ENCODE measurements around the gene F2R. TPM values are rescaled to one million over a fixed set of nuclear protein-coding genes. Genes with fewer than 3 reads are reported as not detected.
A peak's percentile ranks its signal among the peaks of the same experiment; 100 is the strongest.

Gene F2R
- total RNA-seq: 18.6 TPM
- long read RNA-seq, transcript F2R-201 (2 exons, 3,821 nt): major isoform, 19 of 26 reads
- long read RNA-seq, partial matches to known transcripts: 6 of 26 reads
- long read RNA-seq, other reads (novel, unspliced or antisense): 1 of 26 reads

DNA sequence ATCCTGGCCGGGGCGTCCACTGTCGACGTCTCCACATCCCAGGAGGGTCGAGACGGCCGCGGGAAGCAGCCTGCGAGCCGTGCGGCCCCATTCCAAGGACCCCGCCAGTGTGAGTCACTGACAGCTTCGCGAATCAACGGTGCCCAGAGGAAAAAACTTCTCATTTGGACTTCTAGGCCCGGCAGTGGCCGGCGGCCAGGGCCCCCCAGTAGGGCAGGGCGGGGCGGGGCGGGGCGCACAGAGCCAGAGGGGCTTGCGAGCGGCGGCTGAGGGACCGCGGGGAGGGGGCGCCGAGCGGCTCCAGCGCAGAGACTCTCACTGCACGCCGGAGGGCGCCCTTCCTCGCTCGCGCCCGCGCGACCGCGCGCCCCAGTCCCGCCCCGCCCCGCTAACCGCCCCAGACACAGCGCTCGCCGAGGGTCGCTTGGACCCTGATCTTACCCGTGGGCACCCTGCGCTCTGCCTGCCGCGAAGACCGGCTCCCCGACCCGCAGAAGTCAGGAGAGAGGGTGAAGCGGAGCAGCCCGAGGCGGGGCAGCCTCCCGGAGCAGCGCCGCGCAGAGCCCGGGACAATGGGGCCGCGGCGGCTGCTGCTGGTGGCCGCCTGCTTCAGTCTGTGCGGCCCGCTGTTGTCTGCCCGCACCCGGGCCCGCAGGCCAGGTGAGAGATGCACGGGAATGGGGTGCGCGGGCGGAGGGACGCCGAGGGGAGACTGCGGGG is at the start of gene F2R:
TSS of gene F2R (plus strand) at position 391 of the 720 bp plus-strand sequence. CDS start at position 573, 182 bp downstream.
- H3K27me3 ChIP-seq (ENCODE audit: low read depth): peaks cover 33% of the 10 kb centered on the region
- H3K4me1 ChIP-seq: peaks cover 31% of the 10 kb centered on the region
- peak within 1 kb of the TSS; percentile 79 for H3K27ac ChIP-seq
- ATAC-seq (peak; percentile 88 to 91), DNase-seq (peak; percentile 61)
- TF ChIP-seq, protein P1, sequence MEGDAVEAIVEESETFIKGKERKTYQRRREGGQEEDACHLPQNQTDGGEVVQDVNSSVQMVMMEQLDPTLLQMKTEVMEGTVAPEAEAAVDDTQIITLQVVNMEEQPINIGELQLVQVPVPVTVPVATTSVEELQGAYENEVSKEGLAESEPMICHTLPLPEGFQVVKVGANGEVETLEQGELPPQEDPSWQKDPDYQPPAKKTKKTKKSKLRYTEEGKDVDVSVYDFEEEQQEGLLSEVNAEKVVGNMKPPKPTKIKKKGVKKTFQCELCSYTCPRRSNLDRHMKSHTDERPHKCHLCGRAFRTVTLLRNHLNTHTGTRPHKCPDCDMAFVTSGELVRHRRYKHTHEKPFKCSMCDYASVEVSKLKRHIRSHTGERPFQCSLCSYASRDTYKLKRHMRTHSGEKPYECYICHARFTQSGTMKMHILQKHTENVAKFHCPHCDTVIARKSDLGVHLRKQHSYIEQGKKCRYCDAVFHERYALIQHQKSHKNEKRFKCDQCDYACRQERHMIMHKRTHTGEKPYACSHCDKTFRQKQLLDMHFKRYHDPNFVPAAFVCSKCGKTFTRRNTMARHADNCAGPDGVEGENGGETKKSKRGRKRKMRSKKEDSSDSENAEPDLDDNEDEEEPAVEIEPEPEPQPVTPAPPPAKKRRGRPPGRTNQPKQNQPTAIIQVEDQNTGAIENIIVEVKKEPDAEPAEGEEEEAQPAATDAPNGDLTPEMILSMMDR (IDR thresholded peaks at IDR 0.05): peak; percentile 57
- intact Hi-C loops (cut with DNase I): no loop called here
- H3K36me3 ChIP-seq: no peaks in the 10 kb centered on the region
- H3K9me3 ChIP-seq: no peaks in the 10 kb centered on the region
- H3K4me3 ChIP-seq: peak within 1 kb of the TSS; percentile 72

DNA sequence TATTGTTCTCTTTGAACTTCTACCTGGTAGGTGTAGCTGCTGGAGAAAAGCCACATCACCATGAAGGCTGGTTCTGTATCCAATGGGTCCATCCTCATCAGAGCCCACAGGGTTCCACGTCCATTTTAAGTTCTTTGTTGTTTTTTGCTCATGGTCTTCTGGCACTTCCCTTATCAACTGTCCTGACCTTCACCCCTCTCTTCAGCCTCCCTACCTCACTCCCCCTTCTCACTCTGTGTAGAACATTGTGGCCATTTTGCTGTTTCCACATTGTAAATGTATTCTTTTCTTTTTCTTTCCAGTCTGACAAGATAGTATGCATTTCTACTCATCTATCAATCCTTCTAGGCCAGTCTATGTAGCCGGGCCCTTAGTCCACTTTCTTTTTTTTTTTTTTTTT is 48.4 kb upstream of the F2R start:
- Histone ChIP-seq H3K27me3 (ENCODE audit: low read depth) (no peaks in the 10 kb centered on the region), H3K4me1 (no peaks in the 10 kb centered on the region), H3K36me3 (peaks cover 12% of the 10 kb centered on the region), H3K4me3 (no peak overlapping the region), H3K27ac (no peak overlapping the region), H3K9me3 (no peaks in the 10 kb centered on the region)
- no peak for DNase-seq
- no peak for ATAC-seq
- intact Hi-C loops (cut with DNase I): no loop called here
- TF ChIP-seq, protein P1 (IDR thresholded peaks at IDR 0.05): no peak

DNA sequence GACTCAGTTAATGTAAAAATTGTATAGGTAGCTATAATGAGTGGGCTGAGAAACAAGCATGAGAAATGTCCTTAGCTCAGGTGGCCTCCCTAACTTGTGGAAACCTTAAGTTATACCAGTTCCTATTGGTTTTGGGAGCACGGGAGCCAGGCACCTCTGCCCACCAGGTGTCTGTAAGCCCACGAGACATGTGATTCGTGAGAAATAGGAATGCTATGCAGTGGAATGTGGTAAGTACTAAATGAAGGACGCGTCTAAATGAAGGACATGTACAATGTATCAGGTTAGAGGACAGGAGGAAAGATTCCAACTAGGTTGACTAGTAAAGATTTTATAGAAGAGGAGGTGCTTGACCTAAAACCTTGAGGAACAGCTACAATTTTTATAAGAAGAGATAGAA is 46.7 kb upstream of the F2R start:
- Histone ChIP-seq H3K4me1 (no peaks in the 10 kb centered on the region), H3K36me3 (peaks cover 20% of the 10 kb centered on the region), H3K9me3 (no peaks in the 10 kb centered on the region), H3K4me3 (no peak overlapping the region), H3K27me3 (ENCODE audit: low read depth) (no peaks in the 10 kb centered on the region), H3K27ac (no peak overlapping the region)
- ATAC-seq (no peak), DNase-seq (no peak)
- TF ChIP-seq, protein P1 (IDR thresholded peaks at IDR 0.05): no peak
- intact Hi-C loops (cut with DNase I): no loop called here

GRCh38 chr5:76670508-76670907 is 45.4 kb upstream of the F2R start:
- intact Hi-C loops (cut with DNase I): no loop called here
- H3K36me3 ChIP-seq: peaks cover 14% of the 10 kb centered on the region
- H3K9me3 ChIP-seq: no peaks in the 10 kb centered on the region
- no peaks in the 10 kb centered on the region for H3K4me1 ChIP-seq
- TF ChIP-seq, protein P1 (IDR thresholded peaks at IDR 0.05): no peak
- no peak overlapping the region for H3K27ac ChIP-seq
- H3K4me3 ChIP-seq: no peak overlapping the region
- no peak for DNase-seq
- ATAC-seq: no peak
- no peaks in the 10 kb centered on the region for H3K27me3 ChIP-seq (ENCODE audit: low read depth)

GRCh38 chr5:76672242-76672641 is 43.7 kb upstream of the F2R start:
- H3K4me1 ChIP-seq: no peaks in the 10 kb centered on the region
- intact Hi-C loops (cut with DNase I): no loop called here
- no peak for ATAC-seq
- H3K27ac ChIP-seq: no peak overlapping the region
- TF ChIP-seq, protein P1 (IDR thresholded peaks at IDR 0.05): no peak
- no peaks in the 10 kb centered on the region for H3K27me3 ChIP-seq (ENCODE audit: low read depth)
- no peaks in the 10 kb centered on the region for H3K9me3 ChIP-seq
- DNase-seq: no peak
- H3K36me3 ChIP-seq: peaks cover 10% of the 10 kb centered on the region
- H3K4me3 ChIP-seq: no peak overlapping the region

Data from lower lobe of right lung (tissue), 2 donors.